ENCODE results near the gene IMPA2.

Gene IMPA2

DNA sequence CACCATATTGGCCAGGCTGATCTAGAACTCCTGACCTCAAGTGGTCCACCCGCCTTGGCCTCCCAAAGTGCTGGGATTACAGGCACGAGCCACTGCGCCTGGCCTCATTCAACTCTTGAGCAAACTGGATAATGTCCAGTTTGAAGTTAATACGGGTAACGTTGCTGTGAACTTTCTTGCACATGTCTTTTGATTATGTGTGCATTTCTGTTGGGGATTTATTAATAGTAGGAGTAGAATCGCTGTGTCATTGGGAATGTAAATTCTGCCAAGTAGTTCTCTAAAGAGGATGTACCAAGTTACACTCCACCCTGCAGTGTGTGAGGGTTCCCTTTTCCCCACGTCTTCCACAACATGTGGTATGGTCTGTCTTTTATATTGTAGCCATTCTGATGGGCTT, 6.2 kb downstream of the IMPA2 start:
- DNase-seq (ENCODE audit: low read depth in 2 of 2, low spot score in 1 of 2) = no peak

DNA sequence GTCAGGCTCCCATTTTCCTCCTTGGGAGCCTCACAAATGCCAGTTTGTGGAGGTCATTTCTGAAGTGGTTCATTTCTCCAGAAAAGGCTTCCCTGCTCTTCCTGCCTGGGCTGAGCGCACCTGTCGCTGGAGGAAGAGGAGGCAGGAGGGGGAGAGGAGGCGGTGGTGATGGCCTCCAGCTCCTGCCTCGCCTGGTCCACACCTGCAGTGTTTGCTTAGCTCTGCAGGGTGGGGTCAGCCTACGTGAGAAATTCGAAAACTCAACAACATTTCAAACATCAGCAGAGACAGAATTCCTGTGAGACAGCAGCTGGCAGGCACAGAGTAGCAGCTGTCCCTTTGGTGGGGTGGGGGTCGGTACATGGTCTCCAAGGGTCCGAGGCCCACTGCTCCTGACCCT, 7.9 kb downstream of the IMPA2 start:
- DNase-seq (ENCODE audit: low read depth in 2 of 2, low spot score in 1 of 2) = no peak

DNA sequence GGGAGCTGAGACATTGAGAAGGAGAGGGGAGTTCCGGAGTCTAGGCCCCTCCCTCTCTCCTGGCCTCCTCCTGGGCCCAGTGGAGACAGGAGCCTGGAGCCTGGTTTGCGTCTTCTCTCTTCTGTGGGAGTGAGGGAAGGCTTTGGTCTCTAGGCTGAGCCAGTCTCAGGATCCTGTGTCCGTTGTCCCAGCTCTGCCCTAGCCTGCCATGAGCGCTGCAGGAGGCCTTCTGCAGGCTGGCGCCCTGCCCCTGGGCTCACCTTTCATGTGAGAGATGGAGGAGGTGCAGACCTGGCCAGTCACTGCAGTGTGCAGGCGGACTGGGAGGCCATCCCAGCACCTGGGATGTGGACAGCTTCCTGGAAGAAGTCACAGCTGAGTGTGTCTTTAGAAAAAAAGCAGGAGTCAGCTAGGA, 8.7 kb downstream of the IMPA2 start:
- DNase-seq (ENCODE audit: low read depth in 2 of 2, low spot score in 1 of 2) = no peak

DNA sequence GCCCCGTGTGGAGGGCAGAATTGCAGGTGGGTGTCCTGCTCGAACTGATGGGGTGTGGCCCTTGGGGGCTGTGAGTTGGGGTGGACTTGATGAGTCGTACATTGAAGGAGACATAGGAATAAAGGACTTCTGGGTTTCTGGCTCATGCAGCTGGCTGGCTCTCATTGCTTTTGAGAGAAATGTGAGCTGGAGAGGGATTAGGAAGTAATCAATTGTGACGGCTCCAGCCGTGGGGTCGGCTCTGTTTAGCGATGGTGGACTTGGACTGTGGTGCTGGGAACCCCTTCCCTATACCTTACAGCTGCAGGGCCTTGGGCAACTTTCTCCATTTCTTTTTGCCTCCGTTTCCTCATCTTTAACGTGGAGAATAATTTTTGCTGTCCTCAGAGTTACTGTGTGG, 9.2 kb downstream of the IMPA2 start:
- no peak for DNase-seq (ENCODE audit: low read depth in 2 of 2, low spot score in 1 of 2)

DNA sequence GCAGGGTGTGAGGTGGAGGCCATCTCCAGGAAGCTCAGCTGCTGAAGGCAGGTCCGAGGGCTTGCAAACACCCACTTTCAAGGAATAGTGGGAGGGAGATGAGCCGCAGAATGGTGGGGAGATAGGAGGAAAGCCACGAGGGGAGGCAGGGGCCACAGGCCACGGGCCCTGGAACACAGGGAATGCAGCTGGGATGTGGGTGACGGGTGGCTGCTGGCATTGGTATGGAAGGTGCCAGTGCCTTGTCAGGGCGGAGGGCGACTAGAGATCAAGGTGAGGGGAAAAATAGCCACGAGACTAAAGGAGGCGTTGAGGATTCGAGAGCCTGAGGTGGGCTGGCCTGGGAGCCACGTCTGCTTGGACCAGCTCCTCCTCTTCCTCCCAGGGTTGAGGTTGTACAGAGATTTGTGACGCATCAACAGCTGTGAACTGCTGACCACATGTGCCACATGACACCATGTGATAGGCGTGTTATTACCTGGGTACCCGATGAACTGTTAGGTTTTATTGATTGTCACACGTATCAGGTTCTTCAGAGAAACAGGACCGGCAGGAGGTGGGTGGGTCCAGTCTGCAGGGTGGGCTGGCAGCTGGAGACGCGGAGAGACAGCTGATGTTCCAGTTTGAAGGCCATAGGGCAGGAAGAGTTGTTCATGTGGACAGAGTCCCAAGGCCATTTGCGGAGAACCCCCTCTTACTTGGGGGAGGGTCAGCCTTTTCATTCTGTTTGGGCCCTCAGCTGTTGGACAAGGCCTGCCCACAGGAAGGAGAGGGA, 9.9 kb downstream of the IMPA2 start:
- DNase-seq (ENCODE audit: low read depth in 2 of 2, low spot score in 1 of 2) = no peak

DNA sequence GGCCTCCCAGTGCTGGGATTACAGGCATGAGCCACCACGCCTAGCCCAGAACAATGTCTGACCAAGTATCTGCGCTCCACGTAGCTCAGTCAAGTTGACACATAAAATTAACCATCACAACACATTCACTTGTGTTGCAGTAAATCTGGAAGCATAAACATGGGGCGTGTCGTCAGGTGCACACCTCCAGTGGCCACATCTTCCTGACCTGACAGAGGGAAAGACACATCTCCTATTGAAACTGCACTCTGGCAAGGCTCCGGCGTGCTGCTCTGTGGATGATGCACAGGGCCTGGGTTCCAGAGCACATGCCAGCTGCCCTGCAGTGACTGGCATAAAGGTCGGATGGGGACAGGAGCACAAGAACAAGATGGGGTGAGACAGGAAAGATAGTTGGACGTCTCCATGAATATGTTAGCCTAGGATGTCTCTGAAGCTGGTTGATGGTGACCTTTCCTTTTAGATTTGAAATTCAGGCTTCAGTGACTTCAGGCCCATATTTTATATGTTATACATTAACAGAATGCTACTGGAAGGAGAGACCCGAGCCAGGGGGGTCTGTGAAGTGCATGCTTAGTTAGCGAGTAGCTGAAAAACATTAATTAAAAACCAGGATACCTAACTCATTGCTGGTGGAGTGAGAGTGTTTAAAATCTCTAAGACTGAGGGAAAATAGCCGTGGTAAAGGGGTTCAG, 10.9 kb downstream of the IMPA2 start:
- no peak for DNase-seq (ENCODE audit: low read depth in 2 of 2, low spot score in 1 of 2)

DNA sequence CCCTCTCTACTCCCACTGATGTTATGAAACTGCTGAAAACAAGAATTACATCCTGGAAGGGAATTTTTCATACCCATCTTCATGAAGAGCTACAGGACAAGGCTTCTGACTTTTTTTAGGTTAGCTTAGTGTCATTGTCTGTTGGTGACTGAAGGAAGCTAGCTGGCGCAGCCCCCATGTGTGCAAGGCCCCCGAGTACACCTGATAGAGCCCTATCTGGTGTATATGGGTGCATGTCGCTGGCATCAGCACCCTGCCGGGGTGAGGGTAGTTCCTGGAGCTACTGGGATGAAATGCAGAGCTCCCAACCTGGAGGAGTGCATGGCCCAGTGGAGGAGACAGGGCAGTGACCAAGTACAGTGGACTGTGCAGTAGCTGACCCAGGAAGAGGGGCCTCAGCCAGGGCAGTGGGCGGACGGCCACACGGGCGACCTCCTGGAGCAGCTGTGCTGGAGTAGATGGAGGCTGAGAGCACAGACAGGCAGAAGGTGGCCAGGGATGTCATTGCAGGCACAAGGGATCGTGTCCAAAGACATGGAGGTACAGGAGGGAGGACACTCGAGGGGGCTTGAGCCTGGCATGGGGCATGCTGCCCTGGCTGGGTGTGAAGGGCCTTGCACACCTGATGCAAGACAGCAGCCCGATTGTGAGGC, 12.1 kb downstream of the IMPA2 start:
- no peak for DNase-seq (ENCODE audit: low read depth in 2 of 2, low spot score in 1 of 2)

DNA sequence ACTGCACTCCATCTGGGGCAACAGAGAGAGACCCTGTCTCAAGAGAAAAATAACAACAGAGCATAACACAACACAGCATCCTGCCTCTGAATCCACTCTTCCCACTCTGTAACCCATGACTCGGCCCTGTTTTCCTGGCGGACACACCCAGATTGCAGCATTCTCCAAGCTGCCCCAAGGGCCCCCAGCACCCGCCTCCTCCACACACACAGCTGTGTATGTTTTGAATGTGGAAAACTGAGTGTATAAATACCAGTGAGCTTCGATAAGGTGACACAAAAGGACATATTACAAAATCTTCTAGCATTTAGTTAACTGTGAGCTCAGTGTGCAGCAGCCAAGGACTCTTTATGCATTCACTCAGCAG, 13.0 kb downstream of the IMPA2 start:
- no peak for DNase-seq (ENCODE audit: low read depth in 2 of 2, low spot score in 1 of 2)

DNA sequence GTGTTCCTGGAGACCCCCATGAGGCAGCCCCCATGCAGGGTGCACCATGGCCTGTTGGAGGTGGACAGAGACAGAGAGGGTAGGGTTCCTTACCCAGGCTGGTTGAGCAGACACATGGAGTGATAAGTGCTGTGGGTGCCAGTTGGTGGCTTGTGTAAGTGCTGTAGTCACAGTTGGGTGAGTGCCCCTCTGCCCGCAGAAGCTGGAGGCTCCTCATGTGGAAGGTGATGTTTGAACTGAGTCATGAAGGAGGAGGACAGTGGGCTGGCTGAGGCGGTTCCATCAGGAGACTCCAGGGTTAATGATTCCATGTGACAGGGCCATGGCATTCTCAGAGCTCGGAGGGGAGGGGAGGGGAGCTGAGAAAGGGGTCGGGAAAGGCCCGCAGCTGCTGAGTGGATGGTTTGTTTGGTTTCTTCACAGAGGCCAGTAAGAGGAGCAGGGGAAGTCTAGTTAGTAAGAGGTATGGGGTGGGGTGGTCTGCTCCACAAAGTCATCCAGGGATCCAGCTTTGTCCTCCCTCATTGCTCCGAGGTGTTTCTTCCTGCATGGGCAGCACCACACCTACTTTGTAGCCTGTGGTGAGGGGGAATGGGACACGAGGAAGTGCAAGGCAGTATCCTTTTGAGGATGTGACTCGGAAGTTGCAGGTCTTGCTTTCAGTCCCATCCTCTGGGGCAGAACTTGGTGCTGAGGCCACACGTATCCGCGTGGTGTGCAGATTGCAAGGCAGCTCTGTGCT, 13.6 kb downstream of the IMPA2 start:
- no peak for DNase-seq (ENCODE audit: low read depth in 2 of 2, low spot score in 1 of 2)

DNA sequence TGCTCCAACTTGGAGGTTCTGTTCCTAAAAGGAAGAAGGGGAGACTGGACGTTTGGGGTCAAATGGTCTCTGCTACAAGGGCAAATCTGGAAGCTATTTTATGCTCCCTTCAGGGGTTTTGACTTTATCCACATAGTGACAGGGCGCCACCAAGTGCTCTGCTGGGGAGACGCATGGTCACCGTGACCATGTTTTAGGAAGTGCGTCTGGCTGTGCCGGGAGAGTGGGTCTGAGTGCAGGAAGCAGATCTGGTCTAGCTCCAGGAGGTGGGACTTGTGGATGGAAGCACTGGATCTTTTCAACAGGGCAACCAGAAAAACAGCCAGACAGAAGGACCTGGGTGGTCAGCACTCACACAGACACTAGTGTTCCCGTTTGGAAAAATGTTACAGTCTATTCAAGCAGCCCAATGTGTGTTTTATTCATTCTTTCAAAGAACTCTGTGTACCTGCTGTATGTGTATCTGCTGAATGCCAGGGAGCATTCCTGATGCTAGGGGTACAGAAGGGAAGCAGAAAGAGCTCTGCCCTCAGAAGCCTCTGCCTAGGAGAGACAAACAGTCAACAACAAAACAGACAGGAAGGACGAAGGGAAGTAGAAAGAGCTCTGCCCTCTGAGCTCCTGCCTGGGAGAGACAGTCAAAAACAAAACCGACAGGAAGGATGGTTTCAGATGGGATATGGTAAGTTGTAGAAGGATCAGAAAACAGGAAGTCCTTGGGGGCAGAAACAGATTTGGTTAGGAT, 14.3 kb downstream of the IMPA2 start:
- peak; percentile 18 to 26 for DNase-seq (ENCODE audit: low read depth in 2 of 2, low spot score in 1 of 2)

DNA sequence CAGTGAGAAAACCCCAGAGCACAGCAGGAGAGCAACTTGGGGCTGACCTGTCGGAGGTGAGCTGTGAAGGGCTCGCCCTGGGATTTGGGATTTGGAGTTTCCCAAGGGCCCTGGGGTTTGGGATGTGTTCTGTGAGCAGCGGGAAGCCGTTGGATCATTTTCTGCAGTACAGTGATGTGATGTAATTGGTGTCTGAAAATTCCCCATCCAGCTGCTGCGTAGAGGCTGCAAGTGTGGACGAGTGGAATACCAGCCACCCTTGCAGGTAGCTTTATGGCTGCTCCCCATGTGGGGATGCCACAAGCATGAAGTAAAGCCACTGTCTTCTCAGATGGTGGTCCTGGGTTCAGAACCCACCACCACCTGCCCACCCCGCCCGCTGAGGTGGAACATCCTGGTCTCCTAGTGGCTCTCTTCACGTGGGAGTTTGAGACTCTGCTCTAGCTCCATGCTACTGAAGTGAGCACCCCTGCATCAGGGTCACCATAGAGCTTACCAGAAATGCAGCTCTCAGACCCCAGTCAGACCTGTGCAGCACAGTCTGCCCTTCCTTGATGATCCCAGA, 15.0 kb downstream of the IMPA2 start:
- no peak for DNase-seq (ENCODE audit: low read depth in 2 of 2, low spot score in 1 of 2)

DNA sequence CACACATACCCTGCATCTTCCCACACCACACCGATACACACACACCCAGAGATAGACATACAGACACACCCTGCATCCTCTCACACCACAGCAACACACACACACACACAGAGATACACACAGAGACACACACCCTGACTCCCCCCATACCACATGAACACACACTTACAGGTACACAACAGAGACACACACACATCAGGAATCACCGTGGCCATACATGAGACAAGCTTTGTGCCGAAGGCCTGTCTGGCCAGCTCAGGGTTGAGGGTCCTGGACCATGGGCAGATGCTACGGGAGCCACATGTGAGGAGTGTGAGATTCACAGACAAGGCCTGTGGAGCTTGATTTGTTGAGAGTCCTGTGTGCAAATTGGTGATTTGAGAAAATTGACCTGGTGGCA, 15.6 kb downstream of the IMPA2 start:
- no peak for DNase-seq (ENCODE audit: low read depth in 2 of 2, low spot score in 1 of 2)

DNA sequence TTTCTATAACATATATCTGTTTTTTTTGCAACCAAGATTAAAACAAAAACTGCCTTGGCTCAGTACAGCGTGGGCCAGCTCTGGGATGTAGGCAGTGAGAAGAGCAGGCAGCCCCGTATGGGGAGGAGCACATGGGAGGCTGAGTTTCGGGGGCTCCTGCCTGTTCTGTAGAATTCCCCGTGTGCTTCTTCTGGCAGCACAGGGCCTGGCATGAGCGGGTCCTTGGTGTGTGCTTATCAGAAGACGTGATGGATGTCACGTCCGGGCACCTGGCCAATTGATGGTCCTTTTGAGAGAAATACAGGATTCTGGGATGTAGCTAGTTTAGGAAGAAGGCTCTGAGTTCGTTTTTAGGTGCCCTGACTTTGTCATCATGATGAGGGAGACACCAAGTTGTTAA, 16.2 kb downstream of the IMPA2 start:
- no peak for DNase-seq (ENCODE audit: low read depth in 2 of 2, low spot score in 1 of 2)

DNA sequence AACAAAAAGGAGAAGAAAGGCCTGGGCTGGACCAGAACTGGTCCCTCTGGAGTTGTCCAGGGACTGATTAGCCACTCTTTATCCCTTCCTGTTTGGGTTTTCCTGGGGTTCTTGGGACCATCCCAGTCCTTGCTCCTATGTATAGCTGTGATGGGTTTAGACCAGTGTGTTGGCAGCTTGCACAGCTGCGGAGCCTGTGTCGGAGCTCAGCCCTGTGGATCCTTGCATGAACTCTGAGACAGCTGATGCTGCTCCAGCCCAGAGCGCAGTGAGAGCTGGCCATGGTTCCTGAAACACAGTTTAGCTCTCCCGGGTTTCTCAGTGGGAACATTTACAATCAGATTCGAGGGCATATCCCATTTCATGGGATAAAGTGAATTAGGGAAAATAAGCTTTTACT, 16.9 kb downstream of the IMPA2 start:
- no peak for DNase-seq (ENCODE audit: low read depth in 2 of 2, low spot score in 1 of 2)

DNA sequence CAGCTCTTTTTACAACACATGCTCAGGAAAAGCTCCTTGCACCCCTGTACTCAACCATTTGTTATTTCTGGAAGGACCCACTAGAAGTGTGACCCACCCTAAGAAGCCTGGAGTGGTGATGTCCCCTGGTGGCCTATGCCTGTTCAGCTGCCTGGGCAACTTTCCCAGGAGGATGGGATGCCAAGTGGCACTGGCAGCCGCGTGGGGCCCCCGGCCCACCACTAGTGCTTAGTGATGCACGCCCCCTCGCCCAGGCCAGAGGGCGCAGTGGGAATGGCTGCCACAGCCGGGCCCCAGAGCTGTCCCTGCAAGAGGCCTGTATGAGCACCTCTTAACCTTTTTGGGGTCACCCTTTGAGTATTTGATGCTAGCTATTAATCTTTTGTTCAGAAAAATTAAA, 18.1 kb downstream of the IMPA2 start:
- DNase-seq (ENCODE audit: low read depth in 2 of 2, low spot score in 1 of 2) = no peak

DNA sequence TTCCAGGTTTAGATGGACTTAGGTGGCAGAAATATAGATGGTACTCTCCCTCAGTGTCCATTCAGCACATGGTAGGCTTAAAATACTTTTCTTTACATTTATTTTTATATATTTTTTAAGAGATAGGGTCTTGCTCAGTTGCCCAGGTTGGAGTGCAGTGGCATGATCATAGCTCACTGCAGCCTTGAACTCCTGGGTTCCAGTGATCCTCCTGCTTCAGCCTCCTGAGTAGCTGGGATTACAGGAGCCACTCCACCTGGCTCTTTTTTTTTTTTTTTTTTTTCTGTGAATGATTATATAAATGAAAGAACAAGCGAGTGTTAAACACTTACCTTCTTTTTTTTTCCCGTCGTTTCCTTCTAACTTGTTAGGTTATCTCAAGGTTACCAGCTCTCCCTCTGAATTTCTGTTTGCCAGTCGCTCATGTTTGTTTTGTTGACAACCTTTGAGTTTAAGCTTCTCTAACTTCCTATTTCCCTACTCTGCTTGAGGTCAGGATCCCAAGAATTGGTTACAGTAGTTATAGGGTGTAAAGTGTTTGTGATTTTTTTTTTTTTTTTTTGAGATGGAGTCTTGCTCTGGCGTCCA, 18.9 kb downstream of the IMPA2 start:
- DNase-seq (ENCODE audit: low read depth in 2 of 2, low spot score in 1 of 2) = no peak

DNA sequence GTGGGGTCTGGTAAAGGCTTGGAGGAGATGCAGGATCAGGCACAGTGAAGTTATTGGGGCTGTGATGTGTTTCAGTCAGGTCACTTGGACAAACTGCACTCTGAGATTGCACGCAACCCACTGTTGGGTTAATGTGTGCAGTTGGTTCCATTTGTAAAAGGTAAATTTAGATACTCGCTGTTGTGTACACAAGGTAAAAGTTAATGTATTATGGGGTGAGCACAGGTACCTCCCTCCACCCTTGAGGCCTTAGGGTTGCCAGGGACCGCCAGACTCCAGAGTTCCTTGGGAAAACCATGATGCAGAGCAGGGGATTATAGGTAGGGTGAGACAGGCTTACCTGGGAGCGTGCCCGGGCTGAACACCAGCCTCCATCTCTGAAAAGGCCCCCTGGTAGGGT, 20.1 kb downstream of the IMPA2 start:
- no peak for DNase-seq (ENCODE audit: low read depth in 2 of 2, low spot score in 1 of 2)

DNA sequence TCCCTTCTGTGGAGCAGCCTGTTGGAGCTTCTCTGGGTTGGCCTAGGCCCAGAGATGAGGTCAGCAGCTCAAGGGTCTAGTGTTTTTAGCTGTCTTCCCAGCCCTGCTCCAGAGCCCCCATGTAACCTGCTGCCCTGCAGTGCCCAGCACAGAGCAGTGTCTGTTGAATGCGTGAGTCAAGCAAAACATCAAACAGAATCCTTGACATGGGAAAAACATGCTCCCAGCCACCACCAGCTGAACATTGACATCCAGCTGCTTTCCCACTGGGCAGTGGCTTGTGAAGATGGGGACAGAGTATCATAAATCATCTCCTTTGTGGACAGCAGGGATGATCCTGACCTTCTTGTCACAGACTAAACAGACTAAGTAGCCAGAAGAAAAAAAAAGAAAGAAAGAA, 22.6 kb downstream of the IMPA2 start:
- no peak for DNase-seq (ENCODE audit: low read depth in 2 of 2, low spot score in 1 of 2)

DNA sequence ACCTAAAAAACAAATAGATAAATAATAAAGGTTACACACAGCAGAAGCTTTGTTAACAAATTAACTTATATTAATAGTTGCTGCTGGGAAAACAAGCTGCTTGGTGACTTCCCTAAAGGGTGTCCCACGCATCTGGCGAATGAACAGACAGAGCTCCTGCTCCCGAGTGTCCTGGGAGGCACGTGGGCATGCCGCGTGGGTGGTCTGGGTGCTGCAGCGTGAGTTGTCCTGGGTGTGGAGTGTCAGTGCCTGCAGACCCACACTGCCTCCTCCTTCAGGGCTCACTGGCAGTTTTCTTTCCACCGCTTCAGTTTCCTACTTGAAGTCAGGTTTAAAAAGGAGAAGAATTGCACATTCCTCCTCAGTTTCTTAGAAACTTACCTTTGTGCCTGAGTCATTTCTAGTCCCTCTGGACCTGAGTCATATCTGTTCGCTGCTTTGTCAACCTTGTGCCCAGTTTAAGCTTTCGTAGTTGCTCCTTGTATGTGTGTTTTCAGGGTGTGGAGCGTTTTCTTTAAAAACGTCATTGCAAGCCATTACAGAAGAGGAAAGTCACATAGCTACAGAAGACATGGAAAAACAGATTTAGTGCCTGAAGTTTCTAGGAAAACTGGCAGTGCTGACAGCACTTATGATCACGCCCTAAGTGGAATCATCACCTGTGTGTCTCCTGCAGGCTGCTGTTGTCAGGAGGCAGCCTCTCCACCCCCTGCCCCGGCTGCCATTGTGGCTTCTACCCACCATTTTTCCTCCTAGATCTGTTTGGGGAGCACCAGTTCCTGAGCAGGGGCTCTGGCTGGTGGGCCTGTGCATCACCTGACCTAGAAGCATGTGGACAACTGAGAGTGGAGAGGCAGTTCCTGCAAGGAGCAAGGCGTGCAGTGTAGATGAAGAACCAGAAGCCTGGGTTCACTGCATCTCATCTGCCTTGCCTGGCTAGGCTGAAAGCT, 24.5 kb downstream of the IMPA2 start:
- DNase-seq (ENCODE audit: low read depth in 2 of 2, low spot score in 1 of 2) = no peak

All from stimulated activated CD8-positive, alpha-beta memory T cell treated with anti-CD3 and anti-CD28 coated beads, Interleukin-4, amount 100 ng/mL, for 4 hours (primary cell).